ENCODE data around the gene PTPRN. TPM values are rescaled to one million over a fixed set of nuclear protein-coding genes. Genes with fewer than 3 reads are reported as not detected.

The PTPRN gene
- total and polyA plus RNA-seq, 2 donors (not counting 3 experiments of a cell fraction or from before 2014, with no cell fraction given) = not detected

DNA sequence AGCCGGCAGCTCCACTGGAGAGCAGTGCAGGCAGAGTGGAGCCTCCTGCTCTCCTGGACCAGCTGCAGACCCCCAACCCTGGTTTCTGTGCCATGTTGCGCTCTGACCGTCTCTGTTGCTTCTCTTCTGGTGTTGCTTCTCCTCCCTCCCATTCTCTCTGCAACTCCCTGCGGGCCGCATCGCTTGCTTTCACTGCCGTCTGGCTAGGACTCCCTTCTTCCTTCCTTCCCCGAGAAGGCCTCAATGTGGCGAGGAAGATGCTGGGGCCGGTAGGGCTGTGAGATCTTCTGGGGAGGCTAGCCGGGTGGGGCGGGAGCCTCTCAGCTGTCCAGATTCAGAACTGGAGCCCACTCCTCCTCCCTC lies 23.8 kb downstream of the PTPRN start:
- no TSS peak for BruUV-seq (replicated peaks)
- Histone ChIP-seq H3K9ac (replicated peaks; ENCODE audit: extremely low read depth, insufficient read depth, low read length) (no peak overlapping the region), H3K27ac (ENCODE audit: insufficient read depth, low read depth, low read length) (no peak overlapping the region), H3K79me2 (ENCODE audit: control insufficient read depth, insufficient read depth, low read length) (no peaks in the 10 kb centered on the region), H3K36me3 (ENCODE audit: control insufficient read depth in 2 of 2, extremely low read depth in 1 of 2, insufficient read depth in 2 of 2, low read length in 2 of 2) (peaks cover 0 to 21% of the 10 kb centered on the region in 2 experiments), H3K4me2 (ENCODE audit: insufficient read depth, low read length) (no peak overlapping the region), H3K4me3 (replicated peaks in 1 of 3; ENCODE audit: insufficient read depth in 1 of 3, low read depth in 1 of 3, low read length in 3 of 3) (no peak overlapping the region), H3K27me3 (ENCODE audit: control insufficient read depth in 2 of 2, insufficient read depth in 2 of 2, low read length in 2 of 2) (no peaks in the 10 kb centered on the region), H3K9me3 (replicated peaks; ENCODE audit: control insufficient read depth, insufficient read depth, low read length) (no peaks in the 10 kb centered on the region), H3K4me1 (ENCODE audit: control insufficient read depth, extremely low read depth, insufficient read depth, low read length) (no peaks in the 10 kb centered on the region), H3K9me1 (replicated peaks; ENCODE audit: control insufficient read depth, extremely low read depth, insufficient read depth, low read length) (no peaks in the 10 kb centered on the region), H4K20me1 (replicated peaks; ENCODE audit: control insufficient read depth, extremely low read depth, insufficient read depth, low read length) (no peaks in the 10 kb centered on the region), H2AFZ (ENCODE audit: low read depth, low read length) (no peak overlapping the region)
- dilution Hi-C loops (cut with MboI; ENCODE audit: extremely low pct_ligation_motif_present, low sequenced_read_pairs) = no loop called here
- TF ChIP-seq MAX (IDR thresholded peaks at IDR 0.05; ENCODE audit: insufficient read depth, insufficient read length) = no peak
- TF ChIP-seq POLR2A (IDR thresholded peaks at IDR 0.05; ENCODE audit: low read depth, low read length) = no peak
- no peak for TF ChIP-seq EZH2 (IDR thresholded peaks at IDR 0.05; ENCODE audit: borderline replicate concordance, low read depth, low read length, severe bottlenecking)
- TF ChIP-seq JUN (IDR thresholded peaks at IDR 0.05; ENCODE audit: borderline replicate concordance, insufficient read depth, insufficient read length, low read depth) = no peak
- TF ChIP-seq POLR2AphosphoS5 (IDR thresholded peaks at IDR 0.05; ENCODE audit: insufficient read depth, low read depth, low read length) = no peak
- no peak for TF ChIP-seq FOS (IDR thresholded peaks at IDR 0.05; ENCODE audit: borderline replicate concordance, insufficient read depth, low read length)
- TF ChIP-seq GATA2 (IDR thresholded peaks at IDR 0.05; ENCODE audit: insufficient read depth, insufficient read length, low read depth, low read length) = no peak
- TF ChIP-seq MYC (IDR thresholded peaks at IDR 0.05; ENCODE audit: low read depth, low read length) = no peak
- TF ChIP-seq CTCF (IDR thresholded peaks at IDR 0.05; ENCODE audit: extremely low read depth in 1 of 2, insufficient read depth in 1 of 2, low read depth in 1 of 2, low read length in 2 of 2) = no peak
- CTCF ChIA-PET = interaction anchor here (12.6 kb wide), 1 partner anchor 9 kb away, joined by 253 read pairs; no protein-coding TSS in a partner anchor
- POLR2A ChIA-PET = no interaction called here
- DNase-seq (ENCODE audit: low read depth, low spot score) = no peak
- intact Hi-C loops (cut with micrococcal nuclease) = no loop called here
- no peak for FAIRE-seq

All from endothelial cell of umbilical vein (primary cell).